ENCODE data around the gene MED10. TPM values are rescaled to one million over a fixed set of nuclear protein-coding genes. Genes with fewer than 3 reads are reported as not detected.

Gene MED10
- total RNA-seq, 1 experiment from 2014 or later: 34.0 TPM

GRCh38 chr5:6361101-6361500 lies 17.2 kb downstream of the MED10 start:
- TF ChIP-seq TCF7L2 (IDR thresholded peaks at IDR 0.05; ENCODE audit: low read depth, low read length): no peak
- TF ChIP-seq POLR2AphosphoS5 (IDR thresholded peaks at IDR 0.05; ENCODE audit: low read depth, low read length): no peak
- TF ChIP-seq SIN3A (IDR thresholded peaks at IDR 0.05; ENCODE audit: borderline replicate concordance, insufficient read depth, low read depth, low read length): no peak
- ChIA-PET POLR2A (no interaction called here), CTCF (no interaction called here)
- no peak overlapping the region for H3K4me3 ChIP-seq (ENCODE audit: low read depth in 2 of 2, low read length in 2 of 2)
- no peak overlapping the region for H3K27ac ChIP-seq (ENCODE audit: low read length)
- no peaks in the 10 kb centered on the region for H3K36me3 ChIP-seq (ENCODE audit: control insufficient read depth, insufficient read depth, low read length)
- no peaks in the 10 kb centered on the region for H3K4me1 ChIP-seq (ENCODE audit: control insufficient read depth, insufficient read depth, low read length)
- DNase-seq (ENCODE audit: low read depth, low spot score) (no peak), ATAC-seq (no peak)
- no TSS peak for BruUV-seq (replicated peaks)
- in situ Hi-C loops (cut with HindIII; ENCODE audit: low pct_unique_long_range_greater_than_20kb, low sequenced_read_pairs) (no loop called here), intact Hi-C loops (cut with micrococcal nuclease; ENCODE audit: unreplicated experiment) (no loop called here)
- no peaks in the 10 kb centered on the region for H3K9me3 ChIP-seq (ENCODE audit: control insufficient read depth, insufficient read depth, low read depth, low read length)
- peaks cover 2% of the 10 kb centered on the region; the same call in 1 of the 2 replicates for H3K27me3 ChIP-seq (ENCODE audit: control insufficient read depth, insufficient read depth, low read length)

- CTCF ChIA-PET: no interaction called here
Measured at GRCh38 chr5:6360323-6361072, 17.8 kb downstream of the MED10 start.

More at GRCh38 chr5:6360323-6361072, 17.8 kb downstream of the MED10 start:
- H3K27ac ChIP-seq (ENCODE audit: low read length): no peak overlapping the region
- DNase-seq (ENCODE audit: low read depth, low spot score) (no peak), ATAC-seq (peak; percentile 45; the same call in 1 of the 2 replicates)
- TF ChIP-seq TCF7L2 (IDR thresholded peaks at IDR 0.05; ENCODE audit: low read depth, low read length): no peak
- TF ChIP-seq REST (IDR thresholded peaks at IDR 0.05; ENCODE audit: insufficient read depth in 1 of 2, low read depth in 2 of 2, low read length in 1 of 2): no peak
- TF ChIP-seq CTCF (IDR thresholded peaks at IDR 0.05): no peak
- TF ChIP-seq POLR2AphosphoS5 (IDR thresholded peaks at IDR 0.05; ENCODE audit: low read depth, low read length): no peak
- no peak for TF ChIP-seq SIN3A (IDR thresholded peaks at IDR 0.05; ENCODE audit: borderline replicate concordance, insufficient read depth, low read depth, low read length)
- BruUV-seq (replicated peaks): no TSS peak
- intact Hi-C loops (cut with micrococcal nuclease; ENCODE audit: unreplicated experiment): no loop called here
- POLR2A ChIA-PET: no interaction called here
- H3K27me3 ChIP-seq (ENCODE audit: control insufficient read depth, insufficient read depth, low read length): peaks cover 2% of the 10 kb centered on the region; the same call in 1 of the 2 replicates
- no peak overlapping the region for H3K4me3 ChIP-seq (ENCODE audit: low read depth in 2 of 2, low read length in 2 of 2)
- in situ Hi-C loops (cut with HindIII; ENCODE audit: low pct_unique_long_range_greater_than_20kb, low sequenced_read_pairs): no loop called here
- no peaks in the 10 kb centered on the region for H3K9me3 ChIP-seq (ENCODE audit: control insufficient read depth, insufficient read depth, low read depth, low read length)
- H3K36me3 ChIP-seq (ENCODE audit: control insufficient read depth, insufficient read depth, low read length): no peaks in the 10 kb centered on the region
- H3K4me1 ChIP-seq (ENCODE audit: control insufficient read depth, insufficient read depth, low read length): no peaks in the 10 kb centered on the region
